Astrocyte of the spinal cord (primary cell): ENCODE measurements around the gene SPATA32.

ENCODE experiments used
- DNase-seq: peaks from one replicate; pipeline ENCODE4 v3.0.0; 2011; ENCODE audit warnings: low read depth, low spot score
- H3K4me3 ChIP-seq: 2 replicates; pipeline ENCODE4 v1.5.1; 2011; ENCODE audit warnings: low read depth, mild to moderate bottlenecking, low read length, moderate library complexity
- in situ Hi-C: cut with HindIII; loops from 2 replicates; pipeline ENCODE4 v1.10.0; 2017; ENCODE audit warnings: low sequenced_read_pairs
- TF ChIP-seq, protein P1 (sequence below): IDR thresholded peaks from 2 replicates; pipeline ENCODE4 v1.5.1; 2012; ENCODE audit warnings: low read depth, mild to moderate bottlenecking, low read length, inconsistent platforms

Gene SPATA32

DNA sequence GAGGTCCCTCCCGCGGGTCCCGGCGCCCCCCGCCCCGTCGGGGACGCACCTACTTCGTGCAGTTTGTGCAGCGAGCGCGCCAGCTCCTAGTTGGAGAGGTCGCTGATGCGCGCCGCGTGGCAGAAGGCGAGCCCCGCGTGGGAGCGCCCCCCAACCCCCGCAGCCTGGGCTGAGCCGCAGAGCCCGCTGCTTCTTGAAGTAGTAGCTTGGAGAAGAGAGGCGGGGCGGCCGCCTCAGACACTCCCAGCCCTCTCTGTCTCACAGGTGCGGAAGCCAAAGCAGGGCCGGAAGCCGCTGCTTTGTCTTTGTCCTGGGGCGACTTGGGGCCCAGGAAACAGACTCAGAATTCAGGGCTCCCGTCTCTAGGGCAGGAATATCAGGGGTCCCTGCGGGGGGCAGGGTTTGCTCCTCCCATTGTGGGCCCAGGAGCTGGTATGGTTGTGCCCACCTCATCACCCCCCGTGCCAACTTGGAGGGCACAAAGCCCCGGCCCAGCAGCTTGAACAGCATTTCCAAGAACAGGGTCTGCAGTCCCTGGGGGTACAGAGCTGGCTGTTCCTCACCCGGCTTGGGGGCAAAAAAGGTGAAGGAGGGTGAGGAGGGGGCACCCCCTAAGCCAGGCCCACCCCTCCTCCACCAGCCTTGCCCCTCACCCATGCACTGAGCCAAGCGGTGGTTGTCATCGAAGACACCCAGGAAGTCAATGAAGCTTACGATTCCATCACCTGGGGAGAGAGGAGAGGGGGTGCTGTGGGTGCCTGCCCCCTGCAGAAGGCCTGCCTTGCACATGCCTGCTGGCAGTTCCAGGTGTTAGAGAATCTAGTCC lies 13.5 kb downstream of the SPATA32 start:
- peak overlapping the region; percentile 47 for H3K4me3 ChIP-seq
- TF ChIP-seq, protein P1, sequence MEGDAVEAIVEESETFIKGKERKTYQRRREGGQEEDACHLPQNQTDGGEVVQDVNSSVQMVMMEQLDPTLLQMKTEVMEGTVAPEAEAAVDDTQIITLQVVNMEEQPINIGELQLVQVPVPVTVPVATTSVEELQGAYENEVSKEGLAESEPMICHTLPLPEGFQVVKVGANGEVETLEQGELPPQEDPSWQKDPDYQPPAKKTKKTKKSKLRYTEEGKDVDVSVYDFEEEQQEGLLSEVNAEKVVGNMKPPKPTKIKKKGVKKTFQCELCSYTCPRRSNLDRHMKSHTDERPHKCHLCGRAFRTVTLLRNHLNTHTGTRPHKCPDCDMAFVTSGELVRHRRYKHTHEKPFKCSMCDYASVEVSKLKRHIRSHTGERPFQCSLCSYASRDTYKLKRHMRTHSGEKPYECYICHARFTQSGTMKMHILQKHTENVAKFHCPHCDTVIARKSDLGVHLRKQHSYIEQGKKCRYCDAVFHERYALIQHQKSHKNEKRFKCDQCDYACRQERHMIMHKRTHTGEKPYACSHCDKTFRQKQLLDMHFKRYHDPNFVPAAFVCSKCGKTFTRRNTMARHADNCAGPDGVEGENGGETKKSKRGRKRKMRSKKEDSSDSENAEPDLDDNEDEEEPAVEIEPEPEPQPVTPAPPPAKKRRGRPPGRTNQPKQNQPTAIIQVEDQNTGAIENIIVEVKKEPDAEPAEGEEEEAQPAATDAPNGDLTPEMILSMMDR = no peak
- in situ Hi-C loops = no loop called here
- DNase-seq = no peak

- H3K4me3 ChIP-seq = peak overlapping the region; percentile 47
- in situ Hi-C loops = no loop called here
- DNase-seq = peak; percentile 69
- TF ChIP-seq, protein P1 = no peak
Observed at GRCh38 chr17:45247429-45248131, 14.3 kb downstream of the SPATA32 start.

DNA sequence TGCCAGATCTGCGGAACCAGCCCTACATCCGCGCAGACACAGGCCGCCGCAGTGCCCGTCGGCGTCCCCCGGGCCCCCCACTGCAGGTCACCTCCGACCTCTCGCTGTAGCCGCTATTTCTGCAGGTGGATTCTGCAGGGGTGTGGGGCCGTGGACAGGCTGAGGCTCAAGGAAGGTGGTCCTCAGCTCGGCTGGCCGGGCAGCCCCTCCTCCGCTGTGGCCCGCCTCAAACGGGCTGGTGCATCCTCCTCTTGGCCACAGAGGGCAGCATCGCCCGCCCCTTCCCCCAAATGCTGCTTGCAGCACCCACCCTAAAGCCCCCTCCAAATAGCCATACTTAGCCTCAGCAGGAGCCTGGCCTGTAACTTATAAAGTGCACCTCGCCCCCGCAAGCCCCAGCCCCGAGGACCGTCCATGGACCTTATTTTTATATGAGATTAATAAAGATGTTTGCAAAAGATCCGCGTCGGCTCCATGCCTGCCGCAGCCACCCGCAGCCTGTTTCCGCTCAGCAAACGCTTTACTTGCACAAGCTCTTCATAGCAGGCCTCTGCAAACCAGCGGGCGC lies 14.9 kb downstream of the SPATA32 start:
- TF ChIP-seq, protein P1 = peak; percentile 68
- peak overlapping the region; percentile 47 for H3K4me3 ChIP-seq
- DNase-seq = no peak
- in situ Hi-C loops = no loop called here

GRCh38 chr17:45246338-45246737 lies 15.6 kb downstream of the SPATA32 start:
- in situ Hi-C loops = no loop called here
- TF ChIP-seq, protein P1 = no peak
- peak overlapping the region; percentile 47 for H3K4me3 ChIP-seq
- no peak for DNase-seq

GRCh38 chr17:45244725-45245656 lies 16.9 kb downstream of the SPATA32 start:
- in situ Hi-C loops = no loop called here
- DNase-seq = no peak
- TF ChIP-seq, protein P1 = no peak
- H3K4me3 ChIP-seq = no peak overlapping the region

GRCh38 chr17:45243750-45244149 lies 18.1 kb downstream of the SPATA32 start:
- in situ Hi-C loops = no loop called here

More at GRCh38 chr17:45243750-45244149, 18.1 kb downstream of the SPATA32 start:
- DNase-seq = no peak
- no peak overlapping the region for H3K4me3 ChIP-seq
- TF ChIP-seq, protein P1 = no peak
